ENCODE measurements around the gene FADS2.

The FADS2 gene

GRCh38 chr11:61905801-61906521 lies 77.9 kb downstream of the FADS2 start:
- DNase-seq (ENCODE audit: low read depth), result no peak

- DNase-seq (ENCODE audit: low read depth), result no peak
Measured at GRCh38 chr11:61906522-61906909, 78.4 kb downstream of the FADS2 start.

- DNase-seq (ENCODE audit: low read depth), result no peak
Measured at GRCh38 chr11:61907282-61907681, 79.2 kb downstream of the FADS2 start.

- DNase-seq (ENCODE audit: low read depth), result no peak
Measured at GRCh38 chr11:61907871-61908729, 80.0 kb downstream of the FADS2 start.

- DNase-seq (ENCODE audit: low read depth), result no peak
Measured at GRCh38 chr11:61908730-61909316, 80.7 kb downstream of the FADS2 start.

- DNase-seq (ENCODE audit: low read depth), result no peak
Measured at GRCh38 chr11:61910187-61911127, 82.4 kb downstream of the FADS2 start.

GRCh38 chr11:61911128-61911700 lies 83.1 kb downstream of the FADS2 start:
- DNase-seq (ENCODE audit: low read depth), result no peak

GRCh38 chr11:61911701-61912529 lies 83.8 kb downstream of the FADS2 start:
- no peak for DNase-seq (ENCODE audit: low read depth)

GRCh38 chr11:61912530-61912898 lies 84.4 kb downstream of the FADS2 start:
- no peak for DNase-seq (ENCODE audit: low read depth)

- no peak for DNase-seq (ENCODE audit: low read depth)
Measured at GRCh38 chr11:61912991-61913698, 85.0 kb downstream of the FADS2 start.

- no peak for DNase-seq (ENCODE audit: low read depth)
Measured at GRCh38 chr11:61913699-61914395, 85.7 kb downstream of the FADS2 start.

- no peak for DNase-seq (ENCODE audit: low read depth)
Measured at GRCh38 chr11:61914471-61915171, 86.5 kb downstream of the FADS2 start.

GRCh38 chr11:61916737-61917333 lies 88.7 kb downstream of the FADS2 start:
- no peak for DNase-seq (ENCODE audit: low read depth)

Data from fibroblast of the conjunctiva (primary cell).